GM18867 (cell line): ENCODE results near the gene EPS8L3.
A peak's percentile ranks its signal among the peaks of the same experiment; 100 is the strongest.
"Not testable (repeated sequence)": the region's sequence is repeated elsewhere in the genome, so short reads cannot be mapped to it uniquely, and the experiment has no call there.

ENCODE experiments used
- ATAC-seq: cut with Tn5 transposase; IDR thresholded peaks from one replicate; pipeline ENCODE4 v1.9.1; 2021; ENCODE audit warnings: mild to moderate bottlenecking, moderate library complexity; ENCODE audit not compliant: unreplicated experiment

EPS8L3 gene

GRCh38 chr1:109782514-109782913 is 18.8 kb upstream of the EPS8L3 start:
- ATAC-seq, result no peak

- no peak for ATAC-seq
Observed at GRCh38 chr1:109781806-109782205, 18.1 kb upstream of the EPS8L3 start.

- ATAC-seq, result no peak
Observed at GRCh38 chr1:109780982-109781381, 17.3 kb upstream of the EPS8L3 start.

- no peak for ATAC-seq
Observed at GRCh38 chr1:109777980-109778625, 14.4 kb upstream of the EPS8L3 start.

- ATAC-seq, result no peak
Observed at GRCh38 chr1:109777436-109777835, 13.7 kb upstream of the EPS8L3 start.

- ATAC-seq, result peak; percentile 70
Observed at GRCh38 chr1:109776911-109777310, 13.2 kb upstream of the EPS8L3 start.

GRCh38 chr1:109776206-109776835 is 12.6 kb upstream of the EPS8L3 start:
- ATAC-seq, result no peak

GRCh38 chr1:109775398-109775797 is 11.7 kb upstream of the EPS8L3 start:
- ATAC-seq, result no peak

- ATAC-seq, result no peak
Observed at GRCh38 chr1:109773900-109774485, 10.3 kb upstream of the EPS8L3 start.

GRCh38 chr1:109773203-109773899 is 9.6 kb upstream of the EPS8L3 start:
- ATAC-seq, result peak; percentile 73

GRCh38 chr1:109772658-109773202 is 9.0 kb upstream of the EPS8L3 start:
- ATAC-seq, result no peak

GRCh38 chr1:109771712-109772657 is 8.3 kb upstream of the EPS8L3 start:
- no peak for ATAC-seq

- no peak for ATAC-seq
Observed at GRCh38 chr1:109770331-109771095, 6.8 kb upstream of the EPS8L3 start.

GRCh38 chr1:109769330-109770078 is 5.8 kb upstream of the EPS8L3 start:
- no peak for ATAC-seq

GRCh38 chr1:109768820-109769219 is 5.1 kb upstream of the EPS8L3 start:
- ATAC-seq, result no peak

GRCh38 chr1:109768335-109768650 is 4.6 kb upstream of the EPS8L3 start:
- no peak for ATAC-seq

- ATAC-seq, result no peak
Observed at GRCh38 chr1:109767637-109768334, 4.1 kb upstream of the EPS8L3 start.

- not testable (repeated sequence) for ATAC-seq
Observed at GRCh38 chr1:109766991-109767636, 3.4 kb upstream of the EPS8L3 start.
